ENCODE measurements around the gene ADAMTSL3. TPM values are rescaled to one million over a fixed set of nuclear protein-coding genes. Genes with fewer than 3 reads are reported as not detected.
A peak's percentile ranks its signal among the peaks of the same experiment; 100 is the strongest.

Gene ADAMTSL3
- total RNA-seq, 1 experiment from 2014 or later, result 0.48 TPM

DNA sequence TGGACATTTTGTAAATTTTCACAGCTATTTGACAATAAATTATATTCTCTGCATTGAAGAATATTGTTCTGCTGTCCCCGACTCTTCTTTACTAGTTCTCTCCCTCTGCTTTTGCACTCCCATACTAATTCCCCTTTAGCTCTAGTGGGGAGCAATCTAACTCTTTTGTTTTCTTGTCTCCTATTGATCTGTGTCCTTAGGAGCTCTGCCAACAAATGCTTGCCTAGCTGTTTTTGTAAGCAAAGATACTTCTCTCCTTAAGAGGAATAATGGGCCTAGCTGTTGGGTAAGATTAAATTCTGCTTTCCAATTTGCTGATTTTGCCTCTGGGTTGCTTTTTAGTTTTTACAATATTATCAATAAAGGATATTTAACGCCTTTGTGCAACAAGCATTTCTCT lies 17.7 kb downstream of the ADAMTSL3 start:
- H3K4me3 ChIP-seq (ENCODE audit: insufficient read depth, low read depth, low read length), result no peak overlapping the region
- no peak for DNase-seq

DNA sequence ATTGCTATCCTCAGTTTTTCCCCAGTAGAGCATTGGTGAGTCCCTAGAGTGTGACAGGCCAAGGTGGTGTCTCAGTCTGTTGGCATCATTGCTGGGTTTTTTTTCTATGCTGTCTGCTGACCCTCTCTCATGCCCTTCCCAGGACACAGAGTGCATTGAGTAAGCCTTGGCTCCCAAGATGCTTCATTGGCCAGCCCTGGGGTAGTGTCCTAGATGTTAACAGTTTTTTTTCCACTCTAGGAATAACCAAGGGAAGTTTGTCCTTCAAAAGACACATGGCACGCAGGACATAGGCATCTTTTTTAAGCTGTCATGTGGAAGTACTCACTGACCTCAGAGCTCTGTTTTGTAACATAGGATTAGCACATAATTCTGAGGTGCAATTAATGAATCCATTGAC lies 19.5 kb downstream of the ADAMTSL3 start:
- no peak for DNase-seq
- Histone ChIP-seq H3K4me3 (ENCODE audit: insufficient read depth, low read depth, low read length) (no peak overlapping the region), H3K36me3 (replicated peaks; ENCODE audit: control insufficient read depth, insufficient read depth, low read length) (no peaks in the 10 kb centered on the region), H3K27me3 (ENCODE audit: control insufficient read depth, insufficient read depth, low read length) (no peaks in the 10 kb centered on the region)

More for the DNA sequence above, 17.7 kb downstream of the ADAMTSL3 start:
- Histone ChIP-seq H3K36me3 (replicated peaks; ENCODE audit: control insufficient read depth, insufficient read depth, low read length) (no peaks in the 10 kb centered on the region), H3K27me3 (ENCODE audit: control insufficient read depth, insufficient read depth, low read length) (no peaks in the 10 kb centered on the region)

DNA sequence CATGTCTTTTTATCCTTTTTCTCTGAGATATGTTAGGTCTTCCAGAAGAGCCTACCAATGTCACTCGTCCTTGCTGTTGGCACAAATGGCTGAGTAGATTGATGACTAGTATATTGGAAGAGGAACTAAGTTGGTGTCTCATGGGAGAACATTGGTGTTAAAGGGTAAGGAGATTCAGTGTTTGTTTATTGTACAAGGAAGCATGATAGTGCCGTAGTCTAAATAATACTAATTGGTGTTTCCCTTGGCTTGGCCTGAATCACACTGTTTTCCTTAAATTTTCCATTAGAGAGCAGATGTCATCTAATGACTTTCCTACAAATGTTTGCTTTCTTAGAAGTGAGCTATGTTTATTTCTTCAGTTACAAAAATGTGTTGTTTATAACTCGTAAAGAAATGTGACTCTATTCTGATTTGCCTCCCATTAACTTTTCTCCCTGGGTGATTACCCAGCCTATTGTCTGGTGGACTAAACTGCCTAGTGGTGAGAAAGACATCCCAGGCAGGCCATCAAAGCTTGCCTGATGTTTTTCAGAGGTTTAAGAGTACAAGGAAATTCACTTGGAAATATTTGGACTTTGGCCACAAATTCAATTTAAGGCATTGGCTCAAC lies 28.7 kb downstream of the ADAMTSL3 start:
- H3K36me3 ChIP-seq (replicated peaks; ENCODE audit: control insufficient read depth, insufficient read depth, low read length), result no peaks in the 10 kb centered on the region
- no peaks in the 10 kb centered on the region for H3K27me3 ChIP-seq (ENCODE audit: control insufficient read depth, insufficient read depth, low read length)
- DNase-seq, result no peak
- no peak overlapping the region for H3K4me3 ChIP-seq (ENCODE audit: insufficient read depth, low read depth, low read length)

DNA sequence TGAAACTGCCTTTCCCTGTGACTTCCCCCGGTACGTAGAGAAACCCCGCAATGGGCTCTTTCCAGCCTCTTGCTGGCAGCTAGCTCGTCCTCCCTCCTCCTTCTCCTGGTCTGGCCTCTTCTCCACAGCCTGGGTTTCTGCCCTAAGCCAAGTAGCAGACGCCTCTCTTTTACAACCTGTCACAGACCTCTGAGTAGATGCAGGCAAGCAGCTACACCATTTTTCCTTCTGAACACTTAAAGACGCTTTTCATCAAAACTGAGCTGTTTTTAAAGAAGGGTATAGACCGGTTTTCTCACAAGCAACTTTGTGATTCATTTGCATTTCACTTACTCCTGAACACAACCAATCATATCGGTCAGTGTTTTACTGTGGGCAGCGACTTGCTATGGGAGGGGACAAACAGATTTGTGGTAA lies 32.0 kb downstream of the ADAMTSL3 start:
- Histone ChIP-seq H3K4me3 (ENCODE audit: insufficient read depth, low read depth, low read length) (no peak overlapping the region), H3K36me3 (replicated peaks; ENCODE audit: control insufficient read depth, insufficient read depth, low read length) (no peaks in the 10 kb centered on the region), H3K27me3 (ENCODE audit: control insufficient read depth, insufficient read depth, low read length) (no peaks in the 10 kb centered on the region)
- no peak for DNase-seq

DNA sequence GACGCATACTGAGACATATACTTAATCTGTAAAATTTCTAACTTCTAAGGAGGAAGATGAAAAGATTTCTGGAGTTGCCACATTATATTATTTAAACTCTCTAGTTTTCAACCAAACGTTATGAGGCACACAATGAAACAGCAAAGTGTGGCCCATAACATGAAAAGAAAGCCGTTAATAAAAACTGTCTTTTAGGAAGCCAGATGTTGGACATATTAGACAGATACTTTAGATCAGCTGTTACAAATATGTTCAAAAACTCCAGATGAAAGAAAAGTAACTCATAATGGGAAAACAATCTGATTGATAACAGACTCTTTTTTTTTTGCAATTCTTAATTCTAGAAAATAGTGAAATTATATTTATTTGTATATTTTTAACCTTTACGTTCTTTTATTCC lies 34.3 kb downstream of the ADAMTSL3 start:
- DNase-seq, result no peak
- no peaks in the 10 kb centered on the region for H3K36me3 ChIP-seq (replicated peaks; ENCODE audit: control insufficient read depth, insufficient read depth, low read length)
- H3K4me3 ChIP-seq (ENCODE audit: insufficient read depth, low read depth, low read length), result no peak overlapping the region
- H3K27me3 ChIP-seq (ENCODE audit: control insufficient read depth, insufficient read depth, low read length), result no peaks in the 10 kb centered on the region

DNA sequence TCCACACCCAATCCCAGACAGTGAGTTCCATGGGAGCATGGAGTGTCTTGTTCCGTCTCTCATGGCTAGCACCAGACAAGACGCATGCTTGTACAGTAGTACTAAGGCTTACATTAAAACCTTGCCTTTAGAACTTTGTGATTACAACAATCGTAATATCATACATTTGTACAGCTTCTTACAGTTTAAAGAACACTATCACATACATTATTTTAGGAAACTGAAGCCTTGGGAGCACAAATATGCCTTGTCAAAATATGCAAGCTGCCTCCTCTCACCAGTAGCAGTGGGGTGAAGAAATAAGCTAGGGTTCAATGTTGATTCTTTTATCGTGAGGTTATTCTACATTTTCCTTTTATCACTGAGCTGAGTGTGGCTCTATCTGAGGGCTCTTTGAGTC lies 36.8 kb downstream of the ADAMTSL3 start:
- Histone ChIP-seq H3K27me3 (ENCODE audit: control insufficient read depth, insufficient read depth, low read length) (no peaks in the 10 kb centered on the region), H3K4me3 (ENCODE audit: insufficient read depth, low read depth, low read length) (no peak overlapping the region), H3K36me3 (replicated peaks; ENCODE audit: control insufficient read depth, insufficient read depth, low read length) (no peaks in the 10 kb centered on the region)
- no peak for DNase-seq

DNA sequence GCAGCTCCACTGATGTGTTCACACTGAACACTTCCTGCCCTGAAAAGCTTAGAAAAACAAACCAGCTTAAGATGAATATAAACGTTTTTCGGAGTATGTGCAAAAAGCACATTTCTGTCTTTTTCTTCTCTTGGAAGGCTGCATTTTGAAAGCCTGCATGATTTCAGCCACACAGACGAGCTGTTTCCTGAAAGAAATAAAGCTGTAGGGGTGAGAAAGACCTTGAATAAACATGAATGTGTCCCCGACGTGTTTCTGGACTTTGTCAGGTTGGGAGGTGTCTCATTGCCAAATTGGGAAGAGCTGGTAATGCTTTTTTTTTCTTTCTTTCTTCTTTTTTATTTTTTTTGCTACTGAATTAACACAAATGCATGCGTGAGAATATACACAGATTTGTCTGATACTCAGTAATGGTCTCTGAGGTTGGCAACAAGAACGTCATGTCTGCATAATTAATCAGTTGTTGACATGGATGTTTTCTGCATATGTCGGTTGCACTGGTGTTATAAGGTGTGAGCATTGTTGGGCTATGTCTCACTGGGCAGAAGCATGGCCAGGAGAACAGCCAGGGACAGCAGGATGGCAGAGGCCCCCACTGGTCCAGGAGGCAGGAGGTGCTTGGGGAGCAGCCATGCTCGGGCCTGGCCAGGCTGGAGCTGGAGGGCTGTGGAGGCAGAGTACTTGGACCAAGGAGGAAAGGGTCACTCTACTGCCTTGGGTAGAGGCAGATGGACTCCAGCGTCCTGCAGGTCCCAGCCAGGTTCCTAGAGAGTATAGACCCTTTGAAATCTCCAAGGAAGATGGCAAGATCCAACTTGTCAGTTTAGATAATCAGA lies 39.0 kb downstream of the ADAMTSL3 start:
- DNase-seq, result no peak
- H3K4me3 ChIP-seq (ENCODE audit: insufficient read depth, low read depth, low read length), result no peak overlapping the region
- no peaks in the 10 kb centered on the region for H3K36me3 ChIP-seq (replicated peaks; ENCODE audit: control insufficient read depth, insufficient read depth, low read length)
- H3K27me3 ChIP-seq (ENCODE audit: control insufficient read depth, insufficient read depth, low read length), result no peaks in the 10 kb centered on the region

DNA sequence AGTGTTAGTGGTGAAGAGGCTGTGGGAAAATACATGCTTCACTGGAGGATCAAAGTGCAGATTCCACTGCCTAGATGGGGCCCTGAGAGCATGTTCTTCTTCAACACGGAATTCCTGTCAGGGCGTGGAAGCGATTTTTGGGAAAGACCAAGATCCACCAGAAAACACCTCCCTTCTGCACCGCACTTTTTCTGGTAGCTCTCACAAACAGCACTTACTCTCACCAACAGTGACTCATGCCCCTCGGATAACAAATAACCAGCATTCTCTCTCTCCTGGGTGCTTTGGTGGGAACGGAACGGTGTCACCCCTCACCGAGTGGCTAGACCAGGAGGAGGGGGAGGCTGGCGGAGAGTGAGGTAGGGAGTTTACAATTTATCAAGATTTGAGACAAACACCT lies 40.1 kb downstream of the ADAMTSL3 start:
- Histone ChIP-seq H3K36me3 (replicated peaks; ENCODE audit: control insufficient read depth, insufficient read depth, low read length) (no peaks in the 10 kb centered on the region), H3K4me3 (ENCODE audit: insufficient read depth, low read depth, low read length) (no peak overlapping the region), H3K27me3 (ENCODE audit: control insufficient read depth, insufficient read depth, low read length) (no peaks in the 10 kb centered on the region)
- DNase-seq, result peak; percentile 37

DNA sequence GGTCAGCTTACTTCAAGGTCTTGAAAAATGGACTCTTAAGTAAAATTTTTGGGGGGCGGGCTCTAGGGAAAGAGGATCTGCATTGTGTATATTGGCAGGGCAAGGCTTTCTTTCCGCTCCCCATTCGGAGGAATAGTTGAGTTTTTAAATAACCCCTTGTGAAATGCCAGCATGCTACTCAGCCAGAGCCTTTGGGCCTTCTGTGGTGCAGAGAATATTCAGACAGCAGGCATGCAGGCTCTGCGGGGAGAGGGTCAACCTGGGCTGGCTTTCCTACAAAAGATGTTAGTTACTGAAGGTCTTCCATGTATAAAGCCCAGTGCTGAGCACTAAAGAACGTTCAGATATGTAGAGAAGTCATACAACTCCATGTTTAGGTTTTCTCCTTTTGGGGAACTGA lies 40.6 kb downstream of the ADAMTSL3 start:
- Histone ChIP-seq H3K36me3 (replicated peaks; ENCODE audit: control insufficient read depth, insufficient read depth, low read length) (no peaks in the 10 kb centered on the region), H3K27me3 (ENCODE audit: control insufficient read depth, insufficient read depth, low read length) (no peaks in the 10 kb centered on the region), H3K4me3 (ENCODE audit: insufficient read depth, low read depth, low read length) (no peak overlapping the region)
- DNase-seq, result peak; percentile 14

DNA sequence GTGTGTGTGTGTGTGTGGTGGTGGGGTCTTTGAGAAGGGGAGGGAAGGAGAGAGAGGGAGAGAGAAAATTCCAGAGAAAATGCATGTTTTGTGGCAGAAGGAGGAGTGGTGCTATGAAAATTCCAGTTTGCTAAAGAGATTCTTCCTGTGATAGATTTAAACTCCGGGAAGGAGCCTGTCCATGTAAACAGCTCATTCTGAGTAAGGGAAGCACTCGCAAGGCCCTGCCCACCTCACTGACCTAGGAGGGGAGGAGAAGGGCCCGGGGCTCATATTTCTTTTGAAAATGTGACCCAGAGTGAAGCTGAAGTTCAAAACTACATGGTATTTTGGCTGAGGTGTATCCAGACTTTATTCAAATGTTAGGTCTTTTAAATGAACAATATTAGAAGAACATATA lies 41.3 kb downstream of the ADAMTSL3 start:
- Histone ChIP-seq H3K27me3 (ENCODE audit: control insufficient read depth, insufficient read depth, low read length) (no peaks in the 10 kb centered on the region), H3K36me3 (replicated peaks; ENCODE audit: control insufficient read depth, insufficient read depth, low read length) (no peaks in the 10 kb centered on the region), H3K4me3 (ENCODE audit: insufficient read depth, low read depth, low read length) (no peak overlapping the region)
- no peak for DNase-seq

DNA sequence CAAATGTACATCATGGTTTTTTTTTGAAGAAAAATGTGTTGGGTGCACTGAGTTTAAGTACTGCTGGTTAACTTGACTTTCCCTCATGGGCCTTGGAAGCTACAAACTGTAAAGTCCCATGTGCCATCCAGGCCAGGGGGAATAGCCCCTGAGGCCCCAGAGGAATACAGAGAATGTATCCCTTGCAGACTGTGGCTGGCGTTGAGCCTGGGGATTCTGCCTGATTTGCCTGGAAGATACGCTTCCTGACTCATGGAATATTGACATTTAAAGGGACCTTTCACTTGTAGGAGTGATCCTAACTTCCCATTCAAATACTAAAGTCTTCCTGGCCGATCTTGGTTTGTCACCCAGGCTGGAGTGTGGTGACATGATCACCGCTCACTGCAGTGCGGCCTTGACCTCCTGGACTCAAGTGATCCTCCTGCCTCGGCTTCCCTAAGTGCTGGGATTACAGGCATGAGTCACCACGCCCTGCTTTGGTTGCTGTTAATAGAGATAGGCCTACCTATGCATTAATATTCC lies 42.0 kb downstream of the ADAMTSL3 start:
- no peak for DNase-seq
- no peaks in the 10 kb centered on the region for H3K36me3 ChIP-seq (replicated peaks; ENCODE audit: control insufficient read depth, insufficient read depth, low read length)
- no peaks in the 10 kb centered on the region for H3K27me3 ChIP-seq (ENCODE audit: control insufficient read depth, insufficient read depth, low read length)
- no peak overlapping the region for H3K4me3 ChIP-seq (ENCODE audit: insufficient read depth, low read depth, low read length)

DNA sequence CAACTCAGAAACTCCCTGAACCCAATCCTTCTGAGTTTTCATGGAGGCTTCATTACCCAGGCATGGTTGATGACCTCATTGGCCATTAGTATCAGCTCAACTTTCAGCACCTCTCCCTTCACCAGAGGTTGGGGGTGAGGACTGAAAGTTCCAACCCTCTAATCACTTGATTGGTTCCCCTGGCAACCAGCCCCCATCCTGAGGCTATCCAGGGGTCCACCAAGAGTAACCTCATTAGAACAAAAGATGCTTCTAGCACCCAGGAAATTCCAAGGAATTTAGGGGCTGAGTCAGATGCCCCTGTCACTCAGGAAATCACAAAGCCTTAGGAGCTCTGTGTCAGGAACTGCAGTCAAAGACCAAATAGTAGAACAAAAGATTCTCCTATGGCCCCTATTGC lies 43.8 kb downstream of the ADAMTSL3 start:
- H3K4me3 ChIP-seq (ENCODE audit: insufficient read depth, low read depth, low read length), result no peak overlapping the region
- H3K36me3 ChIP-seq (replicated peaks; ENCODE audit: control insufficient read depth, insufficient read depth, low read length), result no peaks in the 10 kb centered on the region
- no peaks in the 10 kb centered on the region for H3K27me3 ChIP-seq (ENCODE audit: control insufficient read depth, insufficient read depth, low read length)
- DNase-seq, result no peak

DNA sequence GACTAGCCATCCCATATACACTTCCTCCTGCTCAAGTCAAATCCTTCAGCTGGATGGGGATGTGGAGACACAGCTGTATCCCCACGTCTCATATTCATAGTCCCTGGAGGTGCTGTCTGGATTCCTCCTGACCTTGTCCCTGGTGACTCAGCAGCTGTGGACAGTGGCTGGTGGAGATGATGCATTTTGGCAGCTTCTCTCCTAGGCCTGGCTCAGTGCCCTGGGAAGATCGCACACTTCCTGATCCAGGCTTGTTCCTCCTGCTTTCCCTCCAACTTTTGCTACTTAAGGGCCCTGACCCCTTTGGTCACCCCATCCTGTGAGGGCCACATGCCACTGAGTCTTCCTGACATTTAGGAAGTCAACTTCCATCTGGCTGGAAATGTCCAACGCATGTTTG lies 44.4 kb downstream of the ADAMTSL3 start:
- Histone ChIP-seq H3K36me3 (replicated peaks; ENCODE audit: control insufficient read depth, insufficient read depth, low read length) (no peaks in the 10 kb centered on the region), H3K4me3 (ENCODE audit: insufficient read depth, low read depth, low read length) (no peak overlapping the region), H3K27me3 (ENCODE audit: control insufficient read depth, insufficient read depth, low read length) (no peaks in the 10 kb centered on the region)
- DNase-seq, result no peak

DNA sequence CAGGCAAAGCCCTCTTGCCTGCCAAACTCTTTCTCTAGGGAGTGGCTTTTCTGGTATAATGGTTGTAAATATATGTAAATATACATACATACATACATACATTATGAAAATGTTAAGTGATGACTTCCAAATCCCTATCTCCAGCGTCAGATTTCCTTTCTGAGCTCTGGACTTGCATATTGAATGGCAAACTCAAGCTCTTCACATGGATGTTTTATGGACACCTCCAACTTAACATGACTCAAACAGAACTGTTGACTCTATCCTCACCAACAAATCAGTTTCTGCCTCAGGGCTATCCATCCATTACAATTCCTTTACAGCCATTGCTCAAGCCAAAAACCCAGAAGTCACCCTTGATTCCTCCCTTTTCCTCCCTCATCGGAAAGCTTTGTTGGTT lies 45.1 kb downstream of the ADAMTSL3 start:
- no peak overlapping the region for H3K4me3 ChIP-seq (ENCODE audit: insufficient read depth, low read depth, low read length)

DNA sequence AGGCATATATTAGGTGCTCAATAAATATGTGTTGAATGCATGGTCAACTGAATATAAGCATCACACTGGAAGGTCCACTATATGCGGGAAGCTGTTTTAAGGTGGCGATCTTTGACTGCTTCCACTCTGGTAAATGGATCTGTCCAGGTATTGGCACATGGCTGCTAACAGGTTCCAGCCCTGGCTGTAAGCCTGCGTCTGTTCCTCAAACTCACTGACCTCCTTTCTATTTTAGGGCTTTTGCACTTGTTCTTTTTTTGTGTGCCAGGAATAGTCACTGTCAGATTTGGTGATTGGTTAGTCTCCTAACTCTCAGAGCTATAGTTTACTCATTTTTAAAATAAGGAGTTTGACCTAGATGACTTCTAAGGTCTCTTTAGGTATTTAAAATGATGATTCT lies 46.2 kb downstream of the ADAMTSL3 start:
- Histone ChIP-seq H3K36me3 (replicated peaks; ENCODE audit: control insufficient read depth, insufficient read depth, low read length) (no peaks in the 10 kb centered on the region), H3K27me3 (ENCODE audit: control insufficient read depth, insufficient read depth, low read length) (no peaks in the 10 kb centered on the region), H3K4me3 (ENCODE audit: insufficient read depth, low read depth, low read length) (no peak overlapping the region)
- DNase-seq, result no peak

More for the DNA sequence above, 45.1 kb downstream of the ADAMTSL3 start:
- Histone ChIP-seq H3K36me3 (replicated peaks; ENCODE audit: control insufficient read depth, insufficient read depth, low read length) (no peaks in the 10 kb centered on the region), H3K27me3 (ENCODE audit: control insufficient read depth, insufficient read depth, low read length) (no peaks in the 10 kb centered on the region)
- no peak for DNase-seq

Measured in H7 (cell line).